ENCODE measurements around the gene SNX30. TPM values are rescaled to one million over a fixed set of nuclear protein-coding genes. Genes with fewer than 3 reads are reported as not detected.

SNX30 gene
- total RNA-seq, 1 experiment from 2014 or later, result 12.7 TPM

DNA sequence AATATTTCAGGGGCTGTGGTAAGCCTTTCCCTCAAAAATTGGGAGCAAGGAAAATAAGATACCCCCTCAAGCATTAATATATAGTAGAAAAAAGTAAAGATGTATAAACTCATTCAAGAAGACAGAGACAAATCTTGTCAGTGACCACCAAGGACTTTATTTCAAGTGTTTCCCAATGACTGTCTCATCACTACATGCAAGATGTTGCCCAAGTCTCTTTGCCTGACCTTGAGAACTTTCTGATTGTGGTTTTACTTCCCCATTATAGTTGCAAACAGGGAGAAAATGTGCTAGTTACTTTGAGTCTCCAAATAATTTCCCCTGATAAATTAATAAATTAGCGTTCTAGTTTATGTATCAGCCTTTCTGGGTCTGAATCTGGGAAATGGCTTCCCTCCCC lies 144.1 kb downstream of the SNX30 start:
- POLR2A ChIA-PET, result no interaction called here
- TF ChIP-seq TCF7L2 (IDR thresholded peaks at IDR 0.05; ENCODE audit: borderline replicate concordance, extremely low read depth, insufficient read depth, insufficient read length) (no peak), CEBPB (IDR thresholded peaks at IDR 0.05; ENCODE audit: low read depth) (no peak), POLR2AphosphoS5 (IDR thresholded peaks at IDR 0.05; ENCODE audit: low read depth, low read length) (no peak), ELF1 (IDR thresholded peaks at IDR 0.05; ENCODE audit: borderline replicate concordance, low read depth) (no peak), SRF (IDR thresholded peaks at IDR 0.05; ENCODE audit: low read depth) (no peak), ZFX (IDR thresholded peaks at IDR 0.05) (no peak), POLR2A (IDR thresholded peaks at IDR 0.05; ENCODE audit: borderline replicate concordance, extremely low read depth, insufficient read depth, insufficient read length) (no peak), EZH2 (IDR thresholded peaks at IDR 0.05) (no peak), FOSL1 (IDR thresholded peaks at IDR 0.05; ENCODE audit: low read depth) (no peak), CBX3 (IDR thresholded peaks at IDR 0.05; ENCODE audit: low read depth) (no peak), JUND (IDR thresholded peaks at IDR 0.05) (no peak), SIN3A (IDR thresholded peaks at IDR 0.05; ENCODE audit: low read depth) (no peak), SP1 (IDR thresholded peaks at IDR 0.05; ENCODE audit: low read depth) (no peak), ZNF274 (IDR thresholded peaks at IDR 0.05; ENCODE audit: low read depth, low read length) (no peak), YY1 (IDR thresholded peaks at IDR 0.05; ENCODE audit: extremely low read depth, insufficient replicate concordance, low read depth, low read length) (no peak)
- TF ChIP-seq, protein P1, sequence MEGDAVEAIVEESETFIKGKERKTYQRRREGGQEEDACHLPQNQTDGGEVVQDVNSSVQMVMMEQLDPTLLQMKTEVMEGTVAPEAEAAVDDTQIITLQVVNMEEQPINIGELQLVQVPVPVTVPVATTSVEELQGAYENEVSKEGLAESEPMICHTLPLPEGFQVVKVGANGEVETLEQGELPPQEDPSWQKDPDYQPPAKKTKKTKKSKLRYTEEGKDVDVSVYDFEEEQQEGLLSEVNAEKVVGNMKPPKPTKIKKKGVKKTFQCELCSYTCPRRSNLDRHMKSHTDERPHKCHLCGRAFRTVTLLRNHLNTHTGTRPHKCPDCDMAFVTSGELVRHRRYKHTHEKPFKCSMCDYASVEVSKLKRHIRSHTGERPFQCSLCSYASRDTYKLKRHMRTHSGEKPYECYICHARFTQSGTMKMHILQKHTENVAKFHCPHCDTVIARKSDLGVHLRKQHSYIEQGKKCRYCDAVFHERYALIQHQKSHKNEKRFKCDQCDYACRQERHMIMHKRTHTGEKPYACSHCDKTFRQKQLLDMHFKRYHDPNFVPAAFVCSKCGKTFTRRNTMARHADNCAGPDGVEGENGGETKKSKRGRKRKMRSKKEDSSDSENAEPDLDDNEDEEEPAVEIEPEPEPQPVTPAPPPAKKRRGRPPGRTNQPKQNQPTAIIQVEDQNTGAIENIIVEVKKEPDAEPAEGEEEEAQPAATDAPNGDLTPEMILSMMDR (IDR thresholded peaks at IDR 0.05 in 2 of 3, conservative IDR thresholded peaks at IDR 0.05 in 1 of 3; ENCODE audit: borderline replicate concordance in 1 of 3, insufficient read depth in 1 of 3, low read depth in 2 of 3, low read length in 2 of 3), result no peak
- TF ChIP-seq, protein P2, sequence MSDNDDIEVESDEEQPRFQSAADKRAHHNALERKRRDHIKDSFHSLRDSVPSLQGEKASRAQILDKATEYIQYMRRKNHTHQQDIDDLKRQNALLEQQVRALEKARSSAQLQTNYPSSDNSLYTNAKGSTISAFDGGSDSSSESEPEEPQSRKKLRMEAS (IDR thresholded peaks at IDR 0.05), result no peak
- intact Hi-C loops (cut with micrococcal nuclease), result loop anchor here (10.0 kb wide), 1 partner anchor 800 kb away; no protein-coding TSS in a partner anchor

More for the DNA sequence above, 144.1 kb downstream of the SNX30 start:
- no peak overlapping the region for H3K4me2 ChIP-seq (ENCODE audit: low read length)
- no peak overlapping the region for H3K4me3 ChIP-seq (replicated peaks in 1 of 2; ENCODE audit: low read depth in 1 of 2, low read length in 2 of 2)
- DNase-seq (ENCODE audit: low read depth, low spot score) (no peak), ATAC-seq (no peak)
- H3K27me3 ChIP-seq (ENCODE audit: insufficient read depth, low read length), result 0 out of 2 replicates have a peak, but pooled peaks cover 3% of the 10 kb centered on the region
- H3K9me3 ChIP-seq (ENCODE audit: control insufficient read depth in 1 of 2, insufficient read depth in 1 of 2, low read depth in 1 of 2, low read length in 2 of 2), result no peaks in the 10 kb centered on the region
- CTCF ChIA-PET, result no interaction called here
- BruUV-seq (replicated peaks), result no TSS peak
- no peaks in the 10 kb centered on the region for H3K36me3 ChIP-seq (ENCODE audit: control insufficient read depth in 1 of 2, insufficient read depth in 2 of 2, low read length in 2 of 2)
- no peaks in the 10 kb centered on the region for H3K9me2 ChIP-seq (ENCODE audit: insufficient read depth)
- H3K27ac ChIP-seq (ENCODE audit: low read depth, low read length), result no peak overlapping the region
- no peaks in the 10 kb centered on the region for H4K20me1 ChIP-seq (ENCODE audit: insufficient read depth)
- H3K9ac ChIP-seq (ENCODE audit: low read length), result no peak overlapping the region
- no peaks in the 10 kb centered on the region for H3K4me1 ChIP-seq (ENCODE audit: control insufficient read depth in 1 of 2, insufficient read depth in 2 of 2, low read length in 2 of 2)
- no peaks in the 10 kb centered on the region for H3K79me2 ChIP-seq (ENCODE audit: insufficient read depth, low read length)
- no peak overlapping the region for H2AFZ ChIP-seq (ENCODE audit: low read depth, low read length, poor library complexity, severe bottlenecking)
- RAD21 ChIA-PET (ENCODE audit: low non-redundant PET in 1 of 2, low total read pairs in 2 of 2, uncharacterized antibody in 2 of 2, unreplicated experiment in 2 of 2), result no interaction called here
